ENCODE results near the gene VIPR1. TPM values are rescaled to one million over a fixed set of nuclear protein-coding genes. Genes with fewer than 3 reads are reported as not detected.

VIPR1 gene
- total and polyA plus RNA-seq, 2 donors (not counting 1 experiment from before 2014, with no cell fraction given) = 0.79 to 5.8 TPM

GRCh38 chr3:42524751-42525150, 22.3 kb downstream of the VIPR1 start:
- ATAC-seq (ENCODE audit: low read depth) (no peak), DNase-seq (no peak)
- Histone ChIP-seq H3K4me2 (replicated peaks; ENCODE audit: low read depth, low read length, poor library complexity, severe bottlenecking) (no peak overlapping the region), H3K9me3 (ENCODE audit: control extremely low read depth in 1 of 3, control insufficient read depth in 2 of 3, insufficient read depth in 1 of 3, low read length in 2 of 3) (no peaks in the 10 kb centered on the region), H4K20me1 (ENCODE audit: control insufficient read depth, insufficient read depth, low read length, poor library complexity, severe bottlenecking) (no peaks in the 10 kb centered on the region), H3K4me3 (ENCODE audit: control extremely low read depth in 1 of 5, extremely low read depth in 1 of 5, insufficient read depth in 1 of 5, low read depth in 2 of 5, low read length in 4 of 5) (no peak overlapping the region), H3K79me2 (ENCODE audit: control insufficient read depth, insufficient read depth, low read length) (no peaks in the 10 kb centered on the region), H3K36me3 (replicated peaks in 1 of 2; ENCODE audit: control extremely low read depth in 1 of 2, control insufficient read depth in 1 of 2, extremely low read depth in 1 of 2, insufficient read depth in 2 of 2, low read length in 1 of 2) (no peaks in the 10 kb centered on the region), H3K9ac (ENCODE audit: low read length) (no peak overlapping the region), H3K27ac (ENCODE audit: low read length in 2 of 2) (no peak overlapping the region), H3K27me3 (replicated peaks in 1 of 4; ENCODE audit: control extremely low read depth in 1 of 4, control insufficient read depth in 3 of 4, insufficient read depth in 4 of 4, low read length in 3 of 4) (peaks cover 0 to 4% (median 0%) of the 10 kb centered on the region in 4 experiments), H2AFZ (ENCODE audit: insufficient read depth, low read depth, low read length, poor library complexity, severe bottlenecking) (no peak overlapping the region), H3K4me1 (ENCODE audit: control insufficient read depth in 2 of 2, insufficient read depth in 2 of 2, low read length in 2 of 2) (peaks cover 5 to 12% of the 10 kb centered on the region in 2 donors)
- ChIA-PET POLR2A (no interaction called here), CTCF (interaction anchor here (1.0 kb wide), 1 partner anchor 21 kb away, joined by 4 read pairs; no protein-coding TSS in a partner anchor)
- no peak for TF ChIP-seq EZH2 (IDR thresholded peaks at IDR 0.05; ENCODE audit: borderline replicate concordance, insufficient read depth, low read depth, low read length, poor library complexity, severe bottlenecking)
- no peak for TF ChIP-seq CTCF (IDR thresholded peaks at IDR 0.05)
- H3K4me3 Mint-ChIP-seq = no peak overlapping the region
- no CpG with 5 or more reads among the region's 3 CpGs for WGBS (ENCODE audit: insufficient coverage)
- H3K4me1 Mint-ChIP-seq = peaks cover 9% of the 10 kb centered on the region
- intact Hi-C loops (cut with micrococcal nuclease) = no loop called here
- no peaks in the 10 kb centered on the region for H3K27me3 Mint-ChIP-seq
- no peaks in the 10 kb centered on the region for H3K9me3 Mint-ChIP-seq (ENCODE audit: insufficient read depth)
- H3K27ac Mint-ChIP-seq = no peak overlapping the region

- ChIA-PET POLR2A (no interaction called here), CTCF (no interaction called here)
These were observed 22.8 kb downstream of the VIPR1 start for GRCh38 chr3:42525212-42525611.

More at GRCh38 chr3:42525212-42525611, 22.8 kb downstream of the VIPR1 start:
- Histone ChIP-seq H4K20me1 (ENCODE audit: control insufficient read depth, insufficient read depth, low read length, poor library complexity, severe bottlenecking) (no peaks in the 10 kb centered on the region), H3K27me3 (replicated peaks in 1 of 4; ENCODE audit: control extremely low read depth in 1 of 4, control insufficient read depth in 3 of 4, insufficient read depth in 4 of 4, low read length in 3 of 4) (peaks cover 0 to 4% (median 0%) of the 10 kb centered on the region in 4 experiments), H3K79me2 (ENCODE audit: control insufficient read depth, insufficient read depth, low read length) (no peaks in the 10 kb centered on the region), H3K4me3 (ENCODE audit: control extremely low read depth in 1 of 5, extremely low read depth in 1 of 5, insufficient read depth in 1 of 5, low read depth in 2 of 5, low read length in 4 of 5) (no peak overlapping the region), H2AFZ (ENCODE audit: insufficient read depth, low read depth, low read length, poor library complexity, severe bottlenecking) (no peak overlapping the region), H3K4me2 (replicated peaks; ENCODE audit: low read depth, low read length, poor library complexity, severe bottlenecking) (no peak overlapping the region), H3K9ac (ENCODE audit: low read length) (no peak overlapping the region), H3K36me3 (replicated peaks in 1 of 2; ENCODE audit: control extremely low read depth in 1 of 2, control insufficient read depth in 1 of 2, extremely low read depth in 1 of 2, insufficient read depth in 2 of 2, low read length in 1 of 2) (no peaks in the 10 kb centered on the region), H3K4me1 (ENCODE audit: control insufficient read depth in 2 of 2, insufficient read depth in 2 of 2, low read length in 2 of 2) (peaks cover 9 to 15% of the 10 kb centered on the region in 2 donors), H3K27ac (ENCODE audit: low read length in 2 of 2) (no peak overlapping the region), H3K9me3 (ENCODE audit: control extremely low read depth in 1 of 3, control insufficient read depth in 2 of 3, insufficient read depth in 1 of 3, low read length in 2 of 3) (no peaks in the 10 kb centered on the region)
- ATAC-seq (ENCODE audit: low read depth) (no peak), DNase-seq (no peak)
- Mint-ChIP-seq H3K27me3 (no peaks in the 10 kb centered on the region), H3K9me3 (ENCODE audit: insufficient read depth) (no peaks in the 10 kb centered on the region), H3K4me3 (no peak overlapping the region), H3K4me1 (peaks cover 14% of the 10 kb centered on the region), H3K27ac (no peak overlapping the region)
- 100% methylated on average over 3 of the region's 4 CpGs for WGBS (ENCODE audit: insufficient coverage)
- TF ChIP-seq EZH2 (IDR thresholded peaks at IDR 0.05; ENCODE audit: borderline replicate concordance, insufficient read depth, low read depth, low read length, poor library complexity, severe bottlenecking) (no peak), CTCF (IDR thresholded peaks at IDR 0.05) (no peak)
- intact Hi-C loops (cut with micrococcal nuclease) = no loop called here
